Psoas muscle (tissue), 8 donors: Measurements from ENCODE around the gene MLLT3. TPM values are rescaled to one million over a fixed set of nuclear protein-coding genes. Genes with fewer than 3 reads are reported as not detected.

Source experiments
- ATAC-seq, 4 donors: fragments of 200-7000 bp; cut with Tn5 transposase; one replicate each; pipeline ENCODE4 v1.9.1; 2020; ENCODE audit warnings: moderate library complexity in 3 of 4, mild to moderate bottlenecking in 2 of 4
- DNase-seq, 2 donors: peaks; one replicate each; pipeline ENCODE4 v3.0.0-alpha.2; 2020
- H3K27ac ChIP-seq: fragments of 200-600 bp; one replicate; pipeline ENCODE4 v1.8.0; 2022
- H3K27me3 ChIP-seq, 3 donors: fragments of 200-600 bp in 1 of 3; one replicate each; pipeline versions ENCODE4 v1.6.1 to v1.8.0; 2013 to 2022; ENCODE audit warnings: low read length in 2 of 3, mild to moderate bottlenecking in 2 of 3, moderate library complexity in 1 of 3; ENCODE audit not compliant: insufficient read depth in 3 of 3
- H3K36me3 ChIP-seq, 2 donors: fragments of 200-600 bp in 1 of 2; one replicate each; pipeline versions ENCODE4 v1.6.1 to v1.8.0; 2013 to 2022; ENCODE audit warnings: low read depth in 1 of 2, mild to moderate bottlenecking in 1 of 2, moderate library complexity in 1 of 2; ENCODE audit not compliant: insufficient read depth in 1 of 2
- H3K4me1 ChIP-seq: fragments of 200-600 bp; one replicate; pipeline ENCODE4 v1.8.0; 2022
- H3K4me3 ChIP-seq: fragments of 200-600 bp; one replicate; pipeline ENCODE4 v1.8.0; 2022; ENCODE audit warnings: mild to moderate bottlenecking
- H3K9me3 ChIP-seq: fragments of 200-600 bp; one replicate; pipeline ENCODE4 v1.8.0; 2022
- CTCF ChIP-seq: fragments of 200-600 bp; IDR thresholded peaks from one replicate; pipeline ENCODE4 v1.8.0; 2022; ENCODE audit warnings: antibody characterized with exemption
- WGBS, 3 donors: extraction: QIAGEN DNeasy Blood & Tissue Kit; methylation state at CpG; one replicate each; pipeline versions ENCODE4 v1.1.6 to v1.1.7; 2013; 5-methylcytosine and 5-hydroxymethylcytosine counted together
- intact Hi-C, 2 donors: fragments of 100-400 bp; cut with DNase I; formaldehyde crosslinking; loops; one replicate each; pipeline versions ENCODE4 v1.11.0 to v1.14.2; 2022
- polyA plus RNA-seq, 3 donors: library from polyadenylated mRNA; stranded (reverse); fragments of 200-250 nt; gene quantifications; one replicate each; pipeline ENCODE4 v1.2.3, GENCODE V29; 2013
- total RNA-seq, 4 donors: library from RNA; stranded (reverse); fragmentation: NEBNext Ultra II Directional in 2 of 4; extraction: Animal tissue kit (Norgen Biotek cat#: 25700) in 2 of 4; gene quantifications; one replicate each; pipeline versions ENCODE4 v1.2.1 to v1.2.4, GENCODE V29; 2021 to 2023
- donor health status: healthy with polysubstance abuse.
- donor health status: DM: no; HTN: no; CAD: no; lungs with moderate emphysema.
- donor health status: Bipolar disorder and iron deficiency.
- donor health status: healthy.
- donor health status: DM: yes; HTN: yes; CAD: no.
- donor health status: DM: no; HTN: no; CAD: no.
- donor health status: DM: no; HTN: no; CAD: no.
- donor health status: DM: yes; HTN: yes; CAD: no.

MLLT3 gene
- total and polyA plus RNA-seq, 7 donors, result 1.2 to 9.8 (median 3.3) TPM

- Histone ChIP-seq H3K27me3 (no peaks in the 10 kb centered on the region), H3K36me3 (no peaks in the 10 kb centered on the region), H3K4me3 (no peak overlapping the region), H3K4me1 (peaks cover 5% of the 10 kb centered on the region), H3K27ac (no peak overlapping the region), H3K9me3 (no peaks in the 10 kb centered on the region)
- 58 to 68% (median 63%) methylated on average over 5 of the region's 5 CpGs for whole genome bisulfite sequencing, 3 donors
- ATAC-seq (no peak), DNase-seq (no peak)
- no peak for TF ChIP-seq CTCF
- intact Hi-C loops, result loop anchor here in 1 of 2 donors (5.0 kb wide), 1 partner anchor 65 kb away; no protein-coding TSS in a partner anchor
Observed at GRCh38 chr9:20551835-20552234, 70.5 kb downstream of the MLLT3 start.

- H3K27me3 ChIP-seq, result no peaks in the 10 kb centered on the region
- DNase-seq, result no peak
- H3K9me3 ChIP-seq, result no peaks in the 10 kb centered on the region
- peaks cover 5% of the 10 kb centered on the region for H3K4me1 ChIP-seq
- H3K36me3 ChIP-seq, result no peaks in the 10 kb centered on the region
- TF ChIP-seq CTCF, result no peak
- no peak overlapping the region for H3K27ac ChIP-seq
- H3K4me3 ChIP-seq, result no peak overlapping the region
- ATAC-seq, result no peak
- intact Hi-C loops, result loop anchor here in 1 of 2 donors (5.0 kb wide), 1 partner anchor 66 kb away; no protein-coding TSS in a partner anchor
Observed at GRCh38 chr9:20551236-20551635, 71.1 kb downstream of the MLLT3 start.

- Histone ChIP-seq H3K4me3 (no peak overlapping the region), H3K9me3 (no peaks in the 10 kb centered on the region), H3K27me3 (no peaks in the 10 kb centered on the region), H3K27ac (no peak overlapping the region), H3K36me3 (no peaks in the 10 kb centered on the region), H3K4me1 (peaks cover 5% of the 10 kb centered on the region)
- DNase-seq (no peak), ATAC-seq (no peak)
- no peak for TF ChIP-seq CTCF
- intact Hi-C loops, result loop anchor here in 1 of 2 donors (5.0 kb wide), 1 partner anchor 67 kb away; no protein-coding TSS in a partner anchor
- 85 to 95% (median 86%) methylated on average over 4 of the region's 4 CpGs for WGBS, 3 donors
Observed at GRCh38 chr9:20550326-20550725, 72.0 kb downstream of the MLLT3 start.

GRCh38 chr9:20549053-20549452, 73.2 kb downstream of the MLLT3 start:
- Histone ChIP-seq H3K9me3 (no peaks in the 10 kb centered on the region), H3K27me3 (no peaks in the 10 kb centered on the region), H3K27ac (no peak overlapping the region), H3K4me3 (no peak overlapping the region), H3K36me3 (no peaks in the 10 kb centered on the region), H3K4me1 (peaks cover 5% of the 10 kb centered on the region)
- TF ChIP-seq CTCF, result no peak
- 82 to 93% (median 89%) methylated on average over 3 of the region's 3 CpGs for WGBS, 3 donors
- ATAC-seq (no peak), DNase-seq (no peak)
- intact Hi-C loops, result no loop called here

- DNase-seq (no peak), ATAC-seq (no peak)
- H3K4me1 ChIP-seq, result no peaks in the 10 kb centered on the region
- H3K9me3 ChIP-seq, result peaks cover 9% of the 10 kb centered on the region
- TF ChIP-seq CTCF, result no peak
- no peak overlapping the region for H3K4me3 ChIP-seq
- no peaks in the 10 kb centered on the region for H3K27me3 ChIP-seq
- H3K27ac ChIP-seq, result no peak overlapping the region
- intact Hi-C loops, result no loop called here
- WGBS, 3 donors, result 94 to 99% (median 98%) methylated on average over 3 of the region's 3 CpGs
- no peaks in the 10 kb centered on the region for H3K36me3 ChIP-seq
Observed at GRCh38 chr9:20545023-20545622, 77.2 kb downstream of the MLLT3 start.
